HCT116 (cell line): ENCODE results near the gene PLCXD1. TPM values are rescaled to one million over a fixed set of nuclear protein-coding genes. Genes with fewer than 3 reads are reported as not detected.
"Not testable (repeated sequence)": the region's sequence is repeated elsewhere in the genome, so short reads cannot be mapped to it uniquely, and the experiment has no call there.

Source experiments
- ATAC-seq: fragments of 200-7000 bp; cut with Tn5 transposase; 2 replicates; pipeline ENCODE4 v1.9.1; 2020; ENCODE audit warnings: mild to moderate bottlenecking, moderate library complexity
- BruUV-seq: library from RNA; stranded (reverse); fragments of 400-500 nt; replicated peaks from 2 replicates; lab custom pipeline; 2021; lab: Mats Ljungman, UMichigan
- CTCF ChIA-PET: fragments of 300-600 bp; sonication (Branson Sonifier 250); formaldehyde crosslinking; loops from one replicate; lab custom pipeline; 2021; ENCODE audit warnings: antibody characterized with exemption; lab: Charles Lee
- POLR2A ChIA-PET: fragments of 300-600, 350-600 bp; sonication (Branson Sonifier 250); formaldehyde crosslinking; loops from one replicate; lab custom pipeline; 2021; ENCODE audit warnings: antibody characterized with exemption; lab: Charles Lee
- RAD21 ChIA-PET, 2 experiments: fragments of 300-600 bp; sonication (Branson Sonifier 250); formaldehyde crosslinking; loops; one replicate each; lab custom pipeline; 2023; ENCODE audit warnings: low total read pairs in 2 of 2; ENCODE audit not compliant: uncharacterized antibody in 2 of 2, unreplicated experiment in 2 of 2, low non-redundant PET in 1 of 2; lab: Charles Lee
- DNase-seq: peaks from one replicate; pipeline ENCODE4 v3.0.0-alpha.2; 2010; ENCODE audit warnings: low read depth, low spot score
- H2AFZ ChIP-seq: fragments of 200-600 bp; shearing (Covaris generic), sonication (generic); 2 replicates; pipeline ENCODE4 v1.6.1; 2017; ENCODE audit warnings: low read depth, mixed run types, mixed read lengths, antibody characterized with exemption, low read length; ENCODE audit not compliant: poor library complexity, severe bottlenecking
- H3K27ac ChIP-seq: 2 replicates; pipeline ENCODE4 v1.5.1; 2012; ENCODE audit warnings: low read depth, low read length
- H3K27me3 ChIP-seq: fragments of 200-600 bp; sonication (generic); 2 replicates; pipeline ENCODE4 v1.6.1; 2016; ENCODE audit warnings: mixed run types, low read length, mixed read lengths; ENCODE audit not compliant: insufficient read depth
- H3K36me3 ChIP-seq, 2 experiments: fragments of 200-500 bp in 1 of 2; fragments of 200-600 bp in 1 of 2; sonication (Bioruptor generic) in 1 of 2; sonication (generic) in 1 of 2; 2 replicates each; pipeline versions ENCODE4 v1.5.1 to v1.6.1; 2014 to 2016; ENCODE audit warnings: low read length in 2 of 2, inconsistent platforms in 1 of 2, mixed read lengths in 1 of 2, mixed run types in 1 of 2; ENCODE audit not compliant: insufficient read depth in 2 of 2, control insufficient read depth in 1 of 2
- H3K4me1 ChIP-seq, 2 experiments: fragments of 200-600 bp in 1 of 2; sonication (generic) in 1 of 2; 2 replicates each; pipeline versions ENCODE4 v1.5.1 to v1.6.1; 2012 to 2017; ENCODE audit warnings: low read length in 2 of 2, inconsistent platforms in 1 of 2, mild to moderate bottlenecking in 1 of 2, mixed read lengths in 1 of 2, mixed run types in 1 of 2, moderate library complexity in 1 of 2; ENCODE audit not compliant: insufficient read depth in 2 of 2, control insufficient read depth in 1 of 2
- H3K4me2 ChIP-seq: fragments of 200-600 bp; sonication (generic); 2 replicates; pipeline ENCODE4 v1.6.1; 2017; ENCODE audit warnings: mixed run types, low read length, mixed read lengths
- H3K4me3 ChIP-seq, 2 experiments: fragments of 200-600 bp in 1 of 2; sonication (generic) in 1 of 2; replicated peaks in 1 of 2; 2 replicates each; pipeline ENCODE4 v1.5.1; 2011 to 2016; ENCODE audit warnings: low read length in 2 of 2, control low read depth in 1 of 2, low read depth in 1 of 2, mild to moderate bottlenecking in 1 of 2, mixed read lengths in 1 of 2, mixed run types in 1 of 2
- H3K79me2 ChIP-seq: fragments of 200-600 bp; sonication (generic); 2 replicates; pipeline ENCODE4 v1.6.1; 2017; ENCODE audit warnings: mild to moderate bottlenecking, mixed run types, low read length, moderate library complexity, mixed read lengths; ENCODE audit not compliant: insufficient read depth
- H3K9ac ChIP-seq: fragments of 200-600 bp; sonication (generic); 2 replicates; pipeline ENCODE4 v1.6.1; 2016; ENCODE audit warnings: low read length, mixed read lengths
- H3K9me2 ChIP-seq: fragments of 200-600 bp; sonication (generic), shearing (Covaris generic); 2 replicates; pipeline ENCODE4 v1.6.1; 2017; ENCODE audit warnings: mixed run types, mild to moderate bottlenecking, moderate library complexity; ENCODE audit not compliant: insufficient read depth
- H3K9me3 ChIP-seq, 2 experiments: fragments of 200-500 bp in 1 of 2; fragments of 200-600 bp in 1 of 2; sonication (Bioruptor generic) in 1 of 2; sonication (generic) in 1 of 2; 2 replicates each; pipeline ENCODE4 v1.6.1; 2014 to 2017; ENCODE audit warnings: low read length in 2 of 2, mixed read lengths in 2 of 2, inconsistent platforms in 1 of 2, low read depth in 1 of 2, mild to moderate bottlenecking in 1 of 2, mixed run types in 1 of 2, moderate library complexity in 1 of 2; ENCODE audit not compliant: control insufficient read depth in 1 of 2, insufficient read depth in 1 of 2
- H4K20me1 ChIP-seq: fragments of 200-600 bp; sonication (generic), shearing (Covaris generic); 2 replicates; pipeline ENCODE4 v1.6.1; 2017; ENCODE audit warnings: mixed run types, mild to moderate bottlenecking, moderate library complexity; ENCODE audit not compliant: insufficient read depth
- CBX3 ChIP-seq: IDR thresholded peaks from 2 replicates; pipeline ENCODE4 v1.6.1; 2012; ENCODE audit warnings: low read depth
- CEBPB ChIP-seq: IDR thresholded peaks from 2 replicates; pipeline ENCODE4 v1.6.1; 2012; ENCODE audit warnings: low read depth
- EGR1 ChIP-seq: IDR thresholded peaks from 2 replicates; pipeline ENCODE4 v1.6.1; 2012; ENCODE audit warnings: low read depth
- YY1 ChIP-seq: IDR thresholded peaks from 2 replicates; pipeline ENCODE4 v1.6.1; 2011; ENCODE audit warnings: low read length, low read depth, moderate library complexity, mild to moderate bottlenecking; ENCODE audit not compliant: insufficient replicate concordance; ENCODE audit errors: extremely low read depth
- intact Hi-C: fragments of 100-400 bp; cut with micrococcal nuclease; formaldehyde crosslinking; loops from 2 replicates; pipeline ENCODE4 v1.10.0; 2022
- total RNA-seq: library from RNA; stranded (reverse); gene quantifications from one replicate; pipeline ENCODE4 v1.2.1, GENCODE V29; 2021; ENCODE audit not compliant: unreplicated experiment

PLCXD1 gene
- total RNA-seq, 1 experiment from 2014 or later = 26.3 TPM

- no peak for ATAC-seq
- H3K36me3 ChIP-seq = no peaks in the 10 kb centered on the region
These were observed 48.2 kb downstream of the PLCXD1 start for GRCh38 chrX:329291-329910.

GRCh38 chrX:330141-330725 lies 49.1 kb downstream of the PLCXD1 start:
- CTCF ChIA-PET, BruUV-seq, H3K27ac ChIP-seq, H4K20me1 ChIP-seq, POLR2A ChIA-PET, ATAC-seq, RAD21 ChIA-PET, intact Hi-C loops, H3K9me2 ChIP-seq, H3K4me3 ChIP-seq, H3K36me3 ChIP-seq, H3K79me2 ChIP-seq, DNase-seq, H3K9me3 ChIP-seq, H3K27me3 ChIP-seq, H3K9ac ChIP-seq, H2AFZ ChIP-seq, H3K4me2 ChIP-seq: not testable (repeated sequence)
- H3K4me1 ChIP-seq = peaks cover 5 to 15% of the 10 kb centered on the region in 2 experiments; a peak in 2 of 4 replicates

More at GRCh38 chrX:329291-329910, 48.2 kb downstream of the PLCXD1 start:
- no peak overlapping the region for H3K4me3 ChIP-seq
- RAD21 ChIA-PET = no interaction called here
- no peak overlapping the region for H2AFZ ChIP-seq
- H3K9ac ChIP-seq = no peak overlapping the region
- no peaks in the 10 kb centered on the region for H3K9me3 ChIP-seq
- no peak overlapping the region for H3K4me2 ChIP-seq
- H3K79me2 ChIP-seq = no peaks in the 10 kb centered on the region
- BruUV-seq = no TSS peak
- peaks cover 5 to 15% of the 10 kb centered on the region in 2 experiments; a peak in 2 of 4 replicates for H3K4me1 ChIP-seq
- H4K20me1 ChIP-seq = no peaks in the 10 kb centered on the region
- no peak overlapping the region for H3K27ac ChIP-seq
- H3K27me3 ChIP-seq = no peaks in the 10 kb centered on the region
- POLR2A ChIA-PET = no interaction called here
- CTCF ChIA-PET = no interaction called here
- H3K9me2 ChIP-seq = no peaks in the 10 kb centered on the region
- DNase-seq = no peak
- intact Hi-C loops = no loop called here
- TF ChIP-seq EGR1 (no peak), CBX3 (no peak), YY1 (no peak), CEBPB (no peak)
